Trophoblast cell (in vitro differentiated cells and primary cell): ENCODE data around the gene NECAB3.

Experiments
- DNase-seq, 2 donors: peaks; one replicate each; pipeline ENCODE4 v3.0.0-alpha.2; 2016
- H2AFZ ChIP-seq: 2 replicates; pipeline ENCODE4 v1.6.1; 2013; ENCODE audit warnings: low read length, moderate library complexity, mild to moderate bottlenecking; ENCODE audit not compliant: insufficient read depth, poor library complexity
- H2AK5ac ChIP-seq: 2 replicates; pipeline ENCODE4 v1.6.1; 2013; ENCODE audit warnings: mild to moderate bottlenecking, low read length
- H2BK120ac ChIP-seq: 2 replicates; pipeline ENCODE4 v1.6.1; 2013; ENCODE audit warnings: low read length, mild to moderate bottlenecking, moderate library complexity; ENCODE audit not compliant: insufficient read depth, poor library complexity
- H2BK12ac ChIP-seq: 2 replicates; pipeline ENCODE4 v1.6.1; 2013; ENCODE audit warnings: mild to moderate bottlenecking, low read length, moderate library complexity
- H2BK5ac ChIP-seq: 2 replicates; pipeline ENCODE4 v1.6.1; 2013; ENCODE audit warnings: low read length, low read depth, moderate library complexity, mild to moderate bottlenecking; ENCODE audit not compliant: poor library complexity
- H3K14ac ChIP-seq: 2 replicates; pipeline ENCODE4 v1.6.1; 2013; ENCODE audit warnings: mild to moderate bottlenecking, low read length
- H3K18ac ChIP-seq: 2 replicates; pipeline ENCODE4 v1.6.1; 2013; ENCODE audit warnings: mild to moderate bottlenecking, low read length
- H3K23ac ChIP-seq: 2 replicates; pipeline ENCODE4 v1.6.1; 2013; ENCODE audit warnings: low read length
- H3K27ac ChIP-seq: 2 replicates; pipeline ENCODE4 v1.5.1; 2013; ENCODE audit warnings: low read depth, mild to moderate bottlenecking, inconsistent platforms, low read length, moderate library complexity
- H3K27me3 ChIP-seq: 2 replicates; pipeline ENCODE4 v1.6.1; 2013; ENCODE audit warnings: inconsistent platforms, mild to moderate bottlenecking, low read length, moderate library complexity; ENCODE audit not compliant: insufficient read depth
- H3K36me3 ChIP-seq, 2 experiments: 1 replicate in 1 of 2; 2 replicates in 1 of 2; pipeline ENCODE4 v1.6.1; 2013; ENCODE audit warnings: low read length in 2 of 2, mild to moderate bottlenecking in 2 of 2, moderate library complexity in 1 of 2; ENCODE audit not compliant: insufficient read depth in 2 of 2, control insufficient read depth in 1 of 2
- H3K4ac ChIP-seq: 2 replicates; pipeline ENCODE4 v1.6.1; 2013; ENCODE audit warnings: low read depth, mild to moderate bottlenecking, low read length, moderate library complexity
- H3K4me1 ChIP-seq, 2 experiments: 1 replicate in 1 of 2; 2 replicates in 1 of 2; pipeline ENCODE4 v1.6.1; 2013; ENCODE audit warnings: low read length in 2 of 2, mild to moderate bottlenecking in 2 of 2, moderate library complexity in 1 of 2; ENCODE audit not compliant: insufficient read depth in 2 of 2, control insufficient read depth in 1 of 2
- H3K4me2 ChIP-seq: 2 replicates; pipeline ENCODE4 v1.6.1; 2013; ENCODE audit warnings: inconsistent platforms, mild to moderate bottlenecking, low read length, moderate library complexity
- H3K4me3 ChIP-seq: 2 replicates; pipeline ENCODE4 v1.5.1; 2013; ENCODE audit warnings: mild to moderate bottlenecking, low read depth, low read length, inconsistent platforms
- H3K79me1 ChIP-seq: one replicate; pipeline ENCODE4 v1.6.1; 2013; ENCODE audit warnings: low read length
- H3K79me2 ChIP-seq: 2 replicates; pipeline ENCODE4 v1.6.1; 2013; ENCODE audit warnings: low read length, mild to moderate bottlenecking; ENCODE audit not compliant: control insufficient read depth, insufficient read depth, poor library complexity
- H3K9ac ChIP-seq: 2 replicates; pipeline ENCODE4 v1.6.1; 2013; ENCODE audit warnings: mild to moderate bottlenecking, low read length
- H3K9me3 ChIP-seq: 2 replicates; pipeline ENCODE4 v1.6.1; 2013; ENCODE audit warnings: low read depth, mild to moderate bottlenecking, control low read depth, inconsistent platforms, low read length; ENCODE audit not compliant: insufficient read depth
- H4K12ac ChIP-seq: 2 replicates; pipeline ENCODE4 v1.6.1; 2013; ENCODE audit warnings: low read depth, mild to moderate bottlenecking, low read length, moderate library complexity
- H4K8ac ChIP-seq: 2 replicates; pipeline ENCODE4 v1.6.1; 2013; ENCODE audit warnings: low read depth, mild to moderate bottlenecking, low read length, moderate library complexity
- H4K91ac ChIP-seq: one replicate; pipeline ENCODE4 v1.6.1; 2013; ENCODE audit warnings: low read depth, mild to moderate bottlenecking, low read length, moderate library complexity
- WGBS: extraction: QIAGEN DNeasy Blood & Tissue Kit; methylation state at CpG from one replicate; pipeline ENCODE4 v1.1.7; 2013; ENCODE audit warnings: missing lambda C conversion rate; ENCODE audit not compliant: insufficient read length, insufficient coverage; ENCODE audit errors: extremely low coverage; 5-methylcytosine and 5-hydroxymethylcytosine counted together

Gene NECAB3

DNA sequence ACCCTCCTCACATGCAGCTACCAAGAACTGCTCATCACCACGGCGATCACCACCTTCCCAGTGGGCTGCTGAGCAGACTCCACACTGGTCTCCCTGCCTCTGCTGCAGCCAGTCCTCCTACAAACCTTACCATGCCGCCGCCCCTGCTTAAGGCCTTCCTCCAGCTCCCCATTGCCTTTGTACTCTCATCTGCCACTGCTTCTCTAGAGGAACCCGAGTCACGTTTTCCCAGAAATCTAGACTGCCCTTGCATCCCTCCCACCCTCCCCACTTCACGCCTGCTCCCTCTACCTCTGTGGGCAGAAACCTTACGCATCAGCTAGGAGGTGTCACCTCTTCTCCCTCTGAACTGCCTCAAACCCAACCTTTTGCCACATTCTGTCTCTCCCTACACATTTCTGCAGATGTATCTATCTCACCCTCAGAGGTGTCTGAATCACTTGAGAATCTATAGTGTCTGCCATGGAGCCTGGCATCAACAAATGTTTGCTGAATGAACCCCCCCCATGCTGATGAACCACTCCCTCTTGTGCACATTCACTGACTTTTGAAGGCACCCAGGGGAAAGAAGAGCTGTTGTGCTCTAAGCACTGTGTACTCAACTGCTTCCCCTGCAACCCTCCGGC, 7.6 kb upstream of the NECAB3 start:
- Histone ChIP-seq H3K27me3 (no peaks in the 10 kb centered on the region), H3K4ac (no peak overlapping the region), H3K9ac (no peak overlapping the region), H3K4me2 (no peak overlapping the region), H3K4me1 (peaks cover 8 to 12% of the 10 kb centered on the region in 2 experiments), H3K79me1 (no peaks in the 10 kb centered on the region), H3K4me3 (no peak overlapping the region), H4K12ac (no peak overlapping the region), H4K91ac (no peak overlapping the region), H3K27ac (no peak overlapping the region), H2BK5ac (no peak overlapping the region), H2BK120ac (no peak overlapping the region), H3K79me2 (peaks cover 2% of the 10 kb centered on the region), H3K36me3 (peaks cover 21 to 23% of the 10 kb centered on the region in 2 experiments), H2AK5ac (no peak overlapping the region), H2AFZ (no peak overlapping the region), H3K9me3 (no peaks in the 10 kb centered on the region), H3K23ac (no peak overlapping the region), H4K8ac (no peak overlapping the region), H3K14ac (no peak overlapping the region), H2BK12ac (no peak overlapping the region), H3K18ac (no peak overlapping the region)
- DNase-seq: no peak
- no CpG with 5 or more reads among the region's 9 CpGs for whole genome bisulfite sequencing

- WGBS: no CpG with 5 or more reads among the region's 5 CpGs
- no peak overlapping the region for H2AFZ ChIP-seq
- H2BK12ac ChIP-seq: no peak overlapping the region
- H2AK5ac ChIP-seq: no peak overlapping the region
- H3K36me3 ChIP-seq: peaks cover 26 to 27% of the 10 kb centered on the region in 2 experiments
- no peak overlapping the region for H2BK5ac ChIP-seq
- H2BK120ac ChIP-seq: no peak overlapping the region
- no peak overlapping the region for H3K23ac ChIP-seq
- no peaks in the 10 kb centered on the region for H3K79me1 ChIP-seq
- no peak overlapping the region for H3K4me2 ChIP-seq
- DNase-seq: no peak
- no peak overlapping the region for H3K4ac ChIP-seq
- peaks cover 8 to 9% of the 10 kb centered on the region in 2 experiments for H3K4me1 ChIP-seq
- H4K8ac ChIP-seq: no peak overlapping the region
- H3K79me2 ChIP-seq: peaks cover 2% of the 10 kb centered on the region
- H3K14ac ChIP-seq: no peak overlapping the region
- no peak overlapping the region for H4K12ac ChIP-seq
- no peak overlapping the region for H3K27ac ChIP-seq
- no peak overlapping the region for H3K9ac ChIP-seq
- H3K27me3 ChIP-seq: no peaks in the 10 kb centered on the region
- peaks cover 2% of the 10 kb centered on the region for H3K9me3 ChIP-seq
- no peak overlapping the region for H3K18ac ChIP-seq
- no peak overlapping the region for H3K4me3 ChIP-seq
- no peak overlapping the region for H4K91ac ChIP-seq
These were observed 7.1 kb upstream of the NECAB3 start for GRCh38 chr20:33681288-33681687.

DNA sequence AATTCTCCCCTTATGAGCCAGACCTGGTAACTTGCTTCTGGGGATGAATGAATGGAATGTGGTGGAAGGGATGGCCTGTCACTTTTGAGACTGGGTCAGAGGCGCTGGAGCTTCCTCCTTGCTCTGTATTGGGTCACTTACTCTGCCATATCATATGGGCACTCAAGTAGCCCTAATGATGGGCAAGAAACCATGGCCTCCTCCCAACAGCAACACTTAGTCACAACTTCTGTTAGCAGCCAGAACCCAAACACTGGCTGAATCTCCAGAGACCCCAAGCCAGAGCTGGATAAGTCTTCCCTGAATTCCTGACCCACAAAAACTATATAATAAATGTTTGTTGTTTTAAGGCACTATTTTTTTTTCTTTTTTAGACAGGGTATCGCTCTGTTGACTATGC, 6.5 kb upstream of the NECAB3 start:
- no peak overlapping the region for H3K23ac ChIP-seq
- H2AFZ ChIP-seq: no peak overlapping the region
- WGBS: no CpG with 5 or more reads among the region's 2 CpGs
- no peak overlapping the region for H3K4ac ChIP-seq
- no peak overlapping the region for H3K4me3 ChIP-seq
- no peak overlapping the region for H4K8ac ChIP-seq
- H2BK12ac ChIP-seq: no peak overlapping the region
- peaks cover 2% of the 10 kb centered on the region for H3K79me2 ChIP-seq
- H2BK120ac ChIP-seq: no peak overlapping the region
- H3K9ac ChIP-seq: no peak overlapping the region
- no peak overlapping the region for H3K4me2 ChIP-seq
- H3K36me3 ChIP-seq: peaks cover 26 to 29% of the 10 kb centered on the region in 2 experiments
- no peak overlapping the region for H3K27ac ChIP-seq
- peaks cover 2% of the 10 kb centered on the region for H3K9me3 ChIP-seq
- H3K18ac ChIP-seq: no peak overlapping the region
- peak in 1 of 2 donors; percentile 19 for DNase-seq
- H2AK5ac ChIP-seq: no peak overlapping the region
- peaks cover 8 to 10% of the 10 kb centered on the region in 2 experiments for H3K4me1 ChIP-seq
- H3K14ac ChIP-seq: no peak overlapping the region
- H2BK5ac ChIP-seq: no peak overlapping the region
- no peak overlapping the region for H4K91ac ChIP-seq
- no peaks in the 10 kb centered on the region for H3K79me1 ChIP-seq
- no peak overlapping the region for H4K12ac ChIP-seq
- H3K27me3 ChIP-seq: no peaks in the 10 kb centered on the region

DNA sequence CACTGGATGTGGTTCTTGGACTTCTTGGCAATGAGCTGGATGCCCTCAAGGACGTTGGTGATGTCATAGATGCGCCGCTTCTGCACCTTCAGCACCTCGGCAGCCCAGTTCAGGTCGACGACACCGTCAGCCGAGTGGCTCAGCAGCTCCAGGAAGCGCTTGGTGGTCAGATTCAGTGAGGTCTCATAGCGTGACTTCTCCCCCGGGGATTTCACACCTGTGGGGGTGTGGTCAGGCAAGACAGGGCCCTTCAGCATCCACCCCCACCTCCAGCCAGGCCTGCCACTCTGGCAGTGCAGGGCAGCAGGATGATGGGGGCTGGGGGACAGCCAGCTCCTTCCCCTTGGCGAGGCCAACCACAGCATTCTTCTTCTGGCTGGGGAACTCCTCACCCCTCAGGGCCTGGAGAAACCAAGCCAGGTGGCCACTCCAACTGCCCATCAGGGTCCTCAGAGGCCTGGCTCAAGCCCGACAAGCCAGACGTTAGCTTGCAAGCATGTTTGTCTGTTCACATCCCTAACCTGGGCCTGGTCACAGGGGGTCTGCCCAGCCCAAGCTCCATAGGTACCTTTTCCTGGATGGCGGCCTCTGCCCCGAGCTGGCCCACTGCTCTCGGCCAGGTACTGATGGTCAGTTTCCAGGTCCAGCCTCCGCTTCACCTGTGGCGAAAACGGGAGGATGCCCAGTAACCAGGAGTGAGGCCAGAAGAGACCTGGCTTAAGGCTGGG, 5.7 kb upstream of the NECAB3 start:
- Histone ChIP-seq H3K14ac (no peak overlapping the region), H2BK5ac (no peak overlapping the region), H3K23ac (no peak overlapping the region), H3K79me1 (no peaks in the 10 kb centered on the region), H3K18ac (no peak overlapping the region), H3K4me1 (peaks cover 2 to 6% of the 10 kb centered on the region in 2 experiments), H2AFZ (no peak overlapping the region), H4K12ac (no peak overlapping the region), H2BK12ac (no peak overlapping the region), H2AK5ac (no peak overlapping the region), H3K9me3 (peaks cover 2% of the 10 kb centered on the region), H3K27me3 (no peaks in the 10 kb centered on the region), H3K4me2 (no peak overlapping the region), H4K8ac (no peak overlapping the region), H3K27ac (no peak overlapping the region), H3K79me2 (no peaks in the 10 kb centered on the region), H3K4ac (no peak overlapping the region), H3K9ac (no peak overlapping the region), H3K36me3 (peaks cover 26 to 29% of the 10 kb centered on the region in 2 experiments), H2BK120ac (no peak overlapping the region), H4K91ac (no peak overlapping the region), H3K4me3 (no peak overlapping the region)
- no CpG with 5 or more reads among the region's 20 CpGs for WGBS
- DNase-seq: no peak
